ENCODE measurements around the gene REXO4.
"Not testable (repeated sequence)": the region's sequence is repeated elsewhere in the genome, so short reads cannot be mapped to it uniquely, and the experiment has no call there.

REXO4 gene

GRCh38 chr9:133451865-133452264 lies 34.1 kb upstream of the REXO4 start:
- not testable (repeated sequence) for DNase-seq (ENCODE audit: low read depth)

GRCh38 chr9:133449760-133450159 lies 31.9 kb upstream of the REXO4 start:
- peak; percentile 66 for DNase-seq (ENCODE audit: low read depth)

GRCh38 chr9:133448487-133448972 lies 30.7 kb upstream of the REXO4 start:
- no peak for DNase-seq (ENCODE audit: low read depth)

GRCh38 chr9:133445293-133445969 lies 27.6 kb upstream of the REXO4 start:
- no peak for DNase-seq (ENCODE audit: low read depth)

GRCh38 chr9:133443982-133444381 lies 26.2 kb upstream of the REXO4 start:
- no peak for DNase-seq (ENCODE audit: low read depth)

GRCh38 chr9:133443248-133443647 lies 25.4 kb upstream of the REXO4 start:
- DNase-seq (ENCODE audit: low read depth): no peak

- no peak for DNase-seq (ENCODE audit: low read depth)
Observed at GRCh38 chr9:133441571-133441970, 23.8 kb upstream of the REXO4 start.

GRCh38 chr9:133440874-133441273 lies 23.1 kb upstream of the REXO4 start:
- no peak for DNase-seq (ENCODE audit: low read depth)

- no peak for DNase-seq (ENCODE audit: low read depth)
Observed at GRCh38 chr9:133439337-133439736, 21.5 kb upstream of the REXO4 start.

- no peak for DNase-seq (ENCODE audit: low read depth)
Observed at GRCh38 chr9:133437753-133438531, 20.1 kb upstream of the REXO4 start.

- no peak for DNase-seq (ENCODE audit: low read depth)
Observed at GRCh38 chr9:133436681-133437080, 18.9 kb upstream of the REXO4 start.

GRCh38 chr9:133433351-133433843 lies 15.6 kb upstream of the REXO4 start:
- DNase-seq (ENCODE audit: low read depth): no peak

- DNase-seq (ENCODE audit: low read depth): no peak
Observed at GRCh38 chr9:133430244-133430643, 12.4 kb upstream of the REXO4 start.

- no peak for DNase-seq (ENCODE audit: low read depth)
Observed at GRCh38 chr9:133429641-133430161, 11.9 kb upstream of the REXO4 start.

GRCh38 chr9:133429214-133429613 lies 11.4 kb upstream of the REXO4 start:
- no peak for DNase-seq (ENCODE audit: low read depth)

- no peak for DNase-seq (ENCODE audit: low read depth)
Observed at GRCh38 chr9:133428617-133429101, 10.8 kb upstream of the REXO4 start.

- no peak for DNase-seq (ENCODE audit: low read depth)
Observed at GRCh38 chr9:133427658-133428348, 10.0 kb upstream of the REXO4 start.

- DNase-seq (ENCODE audit: low read depth): no peak
Observed at GRCh38 chr9:133426011-133426410, 8.2 kb upstream of the REXO4 start.

- no peak for DNase-seq (ENCODE audit: low read depth)
Observed at GRCh38 chr9:133425049-133425632, 7.3 kb upstream of the REXO4 start.

GRCh38 chr9:133424187-133424586 lies 6.4 kb upstream of the REXO4 start:
- no peak for DNase-seq (ENCODE audit: low read depth)

GRCh38 chr9:133423216-133423615 lies 5.4 kb upstream of the REXO4 start:
- DNase-seq (ENCODE audit: low read depth): peak; percentile 82

Data from amniotic epithelial cell (primary cell).